Measurements from ENCODE around the gene AUH.

- no peak for TF ChIP-seq FOXM1 (IDR thresholded peaks at IDR 0.05; ENCODE audit: borderline replicate concordance)
- TF ChIP-seq BHLHE40 (IDR thresholded peaks at IDR 0.05; ENCODE audit: borderline replicate concordance), result no peak
- no peak for TF ChIP-seq CTBP1 (IDR thresholded peaks at IDR 0.05; ENCODE audit: borderline replicate concordance)
- TF ChIP-seq FOXA1 (IDR thresholded peaks at IDR 0.05), result no peak
- no peak for TF ChIP-seq ARNT (IDR thresholded peaks at IDR 0.05)
- TF ChIP-seq ELF4 (IDR thresholded peaks at IDR 0.05), result no peak
- no peak for TF ChIP-seq LEF1 (IDR thresholded peaks at IDR 0.05; ENCODE audit: borderline replicate concordance)
Measured at GRCh38 chr9:91395106-91395552, 33.4 kb upstream of the AUH start.

Data from HEK293T (cell line).